ENCODE results near the gene CAPZB.

CAPZB gene

GRCh38 chr1:19370453-19371170 is 114.7 kb downstream of the CAPZB start:
- no peak for DNase-seq
- no peak overlapping the region for H3K27ac ChIP-seq
- no peaks in the 10 kb centered on the region for H3K27me3 ChIP-seq (replicated peaks)

GRCh38 chr1:19369396-19370090 is 115.8 kb downstream of the CAPZB start:
- in situ Hi-C loops (cut with HindIII; ENCODE audit: low pct_ligation_motif_present, low sequenced_read_pairs) = no loop called here
- DNase-seq = no peak
- Histone ChIP-seq H3K36me3 (replicated peaks) (peaks cover 52% of the 10 kb centered on the region), H3K27me3 (replicated peaks) (no peaks in the 10 kb centered on the region), H3K27ac (no peak overlapping the region), H3K4me3 (ENCODE audit: low read depth, low read length) (no peak overlapping the region)
- TF ChIP-seq, protein P1, sequence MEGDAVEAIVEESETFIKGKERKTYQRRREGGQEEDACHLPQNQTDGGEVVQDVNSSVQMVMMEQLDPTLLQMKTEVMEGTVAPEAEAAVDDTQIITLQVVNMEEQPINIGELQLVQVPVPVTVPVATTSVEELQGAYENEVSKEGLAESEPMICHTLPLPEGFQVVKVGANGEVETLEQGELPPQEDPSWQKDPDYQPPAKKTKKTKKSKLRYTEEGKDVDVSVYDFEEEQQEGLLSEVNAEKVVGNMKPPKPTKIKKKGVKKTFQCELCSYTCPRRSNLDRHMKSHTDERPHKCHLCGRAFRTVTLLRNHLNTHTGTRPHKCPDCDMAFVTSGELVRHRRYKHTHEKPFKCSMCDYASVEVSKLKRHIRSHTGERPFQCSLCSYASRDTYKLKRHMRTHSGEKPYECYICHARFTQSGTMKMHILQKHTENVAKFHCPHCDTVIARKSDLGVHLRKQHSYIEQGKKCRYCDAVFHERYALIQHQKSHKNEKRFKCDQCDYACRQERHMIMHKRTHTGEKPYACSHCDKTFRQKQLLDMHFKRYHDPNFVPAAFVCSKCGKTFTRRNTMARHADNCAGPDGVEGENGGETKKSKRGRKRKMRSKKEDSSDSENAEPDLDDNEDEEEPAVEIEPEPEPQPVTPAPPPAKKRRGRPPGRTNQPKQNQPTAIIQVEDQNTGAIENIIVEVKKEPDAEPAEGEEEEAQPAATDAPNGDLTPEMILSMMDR (IDR thresholded peaks at IDR 0.05; ENCODE audit: low read depth, low read length, missing control alignments) = no peak

More at GRCh38 chr1:19370453-19371170, 114.7 kb downstream of the CAPZB start:
- Histone ChIP-seq H3K4me3 (ENCODE audit: low read depth, low read length) (no peak overlapping the region), H3K36me3 (replicated peaks) (peaks cover 51% of the 10 kb centered on the region)
- TF ChIP-seq, protein P1 (IDR thresholded peaks at IDR 0.05; ENCODE audit: low read depth, low read length, missing control alignments) = no peak
- in situ Hi-C loops (cut with HindIII; ENCODE audit: low pct_ligation_motif_present, low sequenced_read_pairs) = no loop called here

DNA sequence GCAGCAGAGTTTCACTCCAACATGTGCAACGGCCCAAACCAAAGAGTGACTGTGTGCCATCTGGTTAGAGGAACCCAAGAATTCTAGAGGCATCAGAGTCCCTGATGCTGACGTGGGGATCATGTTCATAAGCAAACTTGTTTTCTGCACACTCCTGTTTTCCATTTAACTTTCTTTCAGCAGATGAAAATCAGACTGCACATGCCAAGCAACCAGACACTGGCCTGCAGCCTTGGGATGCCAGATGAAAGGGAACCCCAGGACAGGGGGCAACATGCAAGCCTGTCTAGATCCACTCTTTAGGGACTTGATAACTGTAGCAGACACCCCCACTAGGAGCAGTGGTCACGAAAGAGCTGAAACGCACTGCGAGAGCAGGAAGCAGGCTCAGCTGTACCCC is 116.4 kb downstream of the CAPZB start:
- Histone ChIP-seq H3K27me3 (replicated peaks) (no peaks in the 10 kb centered on the region), H3K4me3 (ENCODE audit: low read depth, low read length) (no peak overlapping the region), H3K27ac (no peak overlapping the region), H3K36me3 (replicated peaks) (peaks cover 51% of the 10 kb centered on the region)
- TF ChIP-seq, protein P1 (IDR thresholded peaks at IDR 0.05; ENCODE audit: low read depth, low read length, missing control alignments) = no peak
- no peak for DNase-seq
- in situ Hi-C loops (cut with HindIII; ENCODE audit: low pct_ligation_motif_present, low sequenced_read_pairs) = no loop called here

DNA sequence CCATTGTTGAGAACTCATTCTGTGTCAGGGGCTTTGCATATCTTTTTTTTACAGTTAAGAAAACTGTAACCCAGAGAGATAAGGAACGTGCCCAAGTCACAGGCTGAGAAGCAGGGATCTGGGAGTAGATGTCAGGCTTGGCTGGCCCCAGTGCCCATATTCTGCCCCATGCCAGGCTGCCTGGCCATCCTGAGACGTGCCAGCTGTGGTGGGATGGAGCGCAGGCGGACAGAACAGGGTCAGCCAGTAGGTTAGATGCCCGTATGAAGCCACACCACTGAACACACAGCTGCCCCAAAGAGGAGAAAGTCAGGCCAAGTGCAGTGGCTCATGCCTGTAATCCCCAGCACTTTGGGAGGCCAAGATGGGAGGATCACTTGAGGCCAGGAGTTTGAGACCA is 117.3 kb downstream of the CAPZB start:
- no peak overlapping the region for H3K4me3 ChIP-seq (ENCODE audit: low read depth, low read length)
- peaks cover 47% of the 10 kb centered on the region for H3K36me3 ChIP-seq (replicated peaks)
- DNase-seq = no peak
- TF ChIP-seq, protein P1 (IDR thresholded peaks at IDR 0.05; ENCODE audit: low read depth, low read length, missing control alignments) = no peak
- H3K27ac ChIP-seq = no peak overlapping the region
- H3K27me3 ChIP-seq (replicated peaks) = no peaks in the 10 kb centered on the region
- in situ Hi-C loops (cut with HindIII; ENCODE audit: low pct_ligation_motif_present, low sequenced_read_pairs) = no loop called here

- Histone ChIP-seq H3K27ac (no peak overlapping the region), H3K27me3 (replicated peaks) (no peaks in the 10 kb centered on the region), H3K36me3 (replicated peaks) (peaks cover 46% of the 10 kb centered on the region), H3K4me3 (ENCODE audit: low read depth, low read length) (no peak overlapping the region)
- in situ Hi-C loops (cut with HindIII; ENCODE audit: low pct_ligation_motif_present, low sequenced_read_pairs) = no loop called here
- TF ChIP-seq, protein P1 (IDR thresholded peaks at IDR 0.05; ENCODE audit: low read depth, low read length, missing control alignments) = no peak
- DNase-seq = no peak
These were observed 117.7 kb downstream of the CAPZB start for GRCh38 chr1:19367584-19368041.

Data from brain microvascular endothelial cell (primary cell).